WTC11 (cell line): Measurements from ENCODE around the gene PNCK. TPM values are rescaled to one million over a fixed set of nuclear protein-coding genes. Genes with fewer than 3 reads are reported as not detected.

Experiments
- ATAC-seq: fragments of 200-7000 bp; cut with Tn5 transposase; 2 replicates; pipeline ENCODE4 v1.10.0; 2021; ENCODE audit warnings: mild to moderate bottlenecking, moderate library complexity
- CTCF ChIA-PET: fragments of 300-600 bp; sonication (Branson Sonifier 250); formaldehyde crosslinking; loops from one replicate; lab custom pipeline; 2021; ENCODE audit warnings: antibody characterized with exemption; lab: Charles Lee
- POLR2A ChIA-PET: fragments of 350-600 bp; sonication (Branson Sonifier 250); formaldehyde crosslinking; loops from one replicate; lab custom pipeline; 2021; ENCODE audit warnings: antibody characterized with exemption; lab: Charles Lee
- DNase-seq: peaks from one replicate; pipeline ENCODE4 v3.0.0; 2021; ENCODE audit warnings: low spot score
- H3K27ac Mint-ChIP-seq: 2 replicates; pipeline ENCODE4 v1.8.0; 2021; ENCODE audit warnings: mixed read lengths
- H3K27me3 Mint-ChIP-seq: 2 replicates; pipeline ENCODE4 v1.8.0; 2021; ENCODE audit warnings: low read depth, mild to moderate bottlenecking, moderate library complexity, mixed read lengths
- H3K36me3 Mint-ChIP-seq: 2 replicates; pipeline ENCODE4 v1.8.0; 2021; ENCODE audit warnings: mixed read lengths
- H3K4me1 Mint-ChIP-seq: 2 replicates; pipeline ENCODE4 v1.8.0; 2022; ENCODE audit warnings: mixed read lengths
- H3K4me3 Mint-ChIP-seq: 2 replicates; pipeline ENCODE4 v1.8.0; 2021; ENCODE audit warnings: mild to moderate bottlenecking, moderate library complexity, mixed read lengths
- H3K9me3 Mint-ChIP-seq: 2 replicates; pipeline ENCODE4 v1.8.0; 2021; ENCODE audit warnings: mixed read lengths
- CBFB ChIP-seq: sonication (generic); formaldehyde crosslinking; IDR thresholded peaks from 2 replicates; pipeline ENCODE4 v1.8.1; 2022; ENCODE audit warnings: mild to moderate bottlenecking, low read depth, missing genetic modification reagents
- CREB1 ChIP-seq: sonication (generic); formaldehyde crosslinking; IDR thresholded peaks from 2 replicates; pipeline ENCODE4 v1.8.0; 2023; ENCODE audit warnings: mild to moderate bottlenecking, missing genetic modification reagents
- ETV6 ChIP-seq: sonication (generic); formaldehyde crosslinking; IDR thresholded peaks from 2 replicates; pipeline ENCODE4 v1.8.1; 2022; ENCODE audit warnings: mild to moderate bottlenecking, missing genetic modification reagents
- GTF2I ChIP-seq: fragments of 250-450 bp; sonication (Bioruptor Pico); conservative IDR thresholded peaks from 2 replicates; pipeline ENCODE4 v1.4.0; 2021; ENCODE audit warnings: mild to moderate bottlenecking
- IRF2 ChIP-seq: sonication (generic); formaldehyde crosslinking; IDR thresholded peaks from 2 replicates; pipeline ENCODE4 v1.8.0; 2022; ENCODE audit warnings: low read depth, missing genetic modification reagents, borderline replicate concordance
- MLX ChIP-seq: sonication (generic); formaldehyde crosslinking; IDR thresholded peaks from 2 replicates; pipeline ENCODE4 v1.8.1; 2023; ENCODE audit warnings: mild to moderate bottlenecking, missing genetic modification reagents, moderate library complexity
- NFYB ChIP-seq: sonication (generic); formaldehyde crosslinking; conservative IDR thresholded peaks from 2 replicates; pipeline ENCODE4 v1.8.0; 2022; ENCODE audit warnings: low read depth, missing genetic modification reagents
- SP1 ChIP-seq: sonication (generic); formaldehyde crosslinking; conservative IDR thresholded peaks from 2 replicates; pipeline ENCODE4 v1.8.1; 2022; ENCODE audit warnings: missing genetic modification reagents
- USF1 ChIP-seq: sonication (generic); formaldehyde crosslinking; IDR thresholded peaks from 2 replicates; pipeline ENCODE4 v1.8.0; 2022; ENCODE audit warnings: mild to moderate bottlenecking, missing genetic modification reagents
- ZSCAN18 ChIP-seq: fragments of 250-450 bp; sonication (Bioruptor Pico); IDR thresholded peaks from 2 replicates; pipeline ENCODE4 v2.1.2; 2022; ENCODE audit warnings: mild to moderate bottlenecking, moderate library complexity
- total RNA-seq: library from RNA; stranded (reverse); gene quantifications from 3 replicates; pipeline ENCODE4 v1.2.3, GENCODE V29; 2021
- TF ChIP-seq, protein P1 (sequence below): fragments of 250-450 bp; sonication (Bioruptor Pico); conservative IDR thresholded peaks from 2 replicates; pipeline ENCODE4 v1.9.0; 2021; ENCODE audit warnings: mild to moderate bottlenecking
- TF ChIP-seq, protein P2 (sequence below): sonication (generic); formaldehyde crosslinking; IDR thresholded peaks from 2 replicates; pipeline ENCODE4 v1.8.1; 2022; ENCODE audit warnings: mild to moderate bottlenecking, moderate library complexity, missing genetic modification reagents
- TF ChIP-seq, protein P3 (sequence below): sonication (generic); formaldehyde crosslinking; IDR thresholded peaks from 2 replicates; pipeline ENCODE4 v1.8.0; 2022; ENCODE audit warnings: missing genetic modification reagents

The PNCK gene
- total RNA-seq, 1 experiment from 2014 or later, result 8.6 TPM

- no peak for ATAC-seq
- CTCF ChIA-PET, result interaction anchor here (0.6 kb wide), 1 partner anchor 9 kb away, joined by 4 read pairs; no protein-coding TSS in a partner anchor
- POLR2A ChIA-PET, result no interaction called here
Observed at GRCh38 chrX:153690466-153690865, 16.9 kb upstream of the PNCK start.

GRCh38 chrX:153689654-153690465 is 16.2 kb upstream of the PNCK start:
- Mint-ChIP-seq H3K27me3 (no peaks in the 10 kb centered on the region), H3K27ac (no peak overlapping the region), H3K4me1 (peaks cover 12% of the 10 kb centered on the region), H3K9me3 (no peaks in the 10 kb centered on the region), H3K36me3 (0 out of 2 replicates have a peak, but pooled peaks cover 3% of the 10 kb centered on the region), H3K4me3 (peak overlapping the region; percentile 60)
- CTCF ChIA-PET, result interaction anchor here (0.6 to 0.8 kb wide), 3 partner anchors 10 to 38 kb away, joined by 3 to 4 read pairs (median 3); no protein-coding TSS in a partner anchor
- ATAC-seq (peak; percentile 40), DNase-seq (peak; percentile 42)
- POLR2A ChIA-PET, result no interaction called here
- TF ChIP-seq, protein P1, sequence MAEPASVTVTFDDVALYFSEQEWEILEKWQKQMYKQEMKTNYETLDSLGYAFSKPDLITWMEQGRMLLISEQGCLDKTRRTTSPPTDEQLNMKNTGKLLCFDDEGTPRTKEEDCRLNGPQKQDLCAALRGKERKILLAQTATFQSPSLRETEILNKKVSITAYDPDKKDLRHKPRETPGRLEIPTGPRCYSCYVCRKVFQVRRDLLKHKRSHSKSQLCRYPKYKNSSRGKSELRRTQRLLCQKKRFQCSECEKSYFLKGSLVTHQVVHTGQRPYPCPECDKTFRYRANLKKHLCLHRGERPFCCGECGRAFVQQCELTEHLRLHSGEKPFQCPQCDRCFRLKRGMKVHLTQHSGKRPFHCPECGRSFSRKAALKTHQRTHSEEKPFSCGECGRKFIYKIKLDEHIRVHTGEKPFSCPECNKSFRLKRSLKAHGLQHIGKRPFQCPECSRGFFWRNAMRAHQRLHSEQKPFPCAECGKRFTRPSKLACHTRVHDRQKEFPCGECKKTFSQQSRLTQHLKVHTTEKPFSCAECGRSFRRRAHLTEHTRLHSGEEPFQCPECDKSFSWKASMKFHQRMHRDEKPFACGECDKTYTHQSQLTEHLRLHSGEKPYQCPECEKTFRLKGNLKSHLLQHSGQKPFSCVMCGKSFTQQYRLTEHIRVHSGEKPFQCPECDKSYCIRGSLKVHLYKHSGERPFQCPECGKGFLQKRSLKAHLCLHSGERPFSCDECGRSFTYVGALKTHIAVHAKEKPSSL (CRISPR knock-in tag), result no peak

More at GRCh38 chrX:153690466-153690865, 16.9 kb upstream of the PNCK start:
- H3K27me3 Mint-ChIP-seq, result no peaks in the 10 kb centered on the region
- H3K36me3 Mint-ChIP-seq, result 0 out of 2 replicates have a peak, but pooled peaks cover 3% of the 10 kb centered on the region
- peak overlapping the region; percentile 29; the same call in 1 of the 2 replicates for H3K4me3 Mint-ChIP-seq
- no peak overlapping the region for H3K27ac Mint-ChIP-seq
- no peak for TF ChIP-seq ETV6 (CRISPR knock-in tag)
- no peak for TF ChIP-seq SP1
- no peak for TF ChIP-seq MLX (CRISPR knock-in tag)
- no peak for TF ChIP-seq GTF2I (CRISPR knock-in tag)
- no peak for TF ChIP-seq IRF2
- TF ChIP-seq, protein P2, sequence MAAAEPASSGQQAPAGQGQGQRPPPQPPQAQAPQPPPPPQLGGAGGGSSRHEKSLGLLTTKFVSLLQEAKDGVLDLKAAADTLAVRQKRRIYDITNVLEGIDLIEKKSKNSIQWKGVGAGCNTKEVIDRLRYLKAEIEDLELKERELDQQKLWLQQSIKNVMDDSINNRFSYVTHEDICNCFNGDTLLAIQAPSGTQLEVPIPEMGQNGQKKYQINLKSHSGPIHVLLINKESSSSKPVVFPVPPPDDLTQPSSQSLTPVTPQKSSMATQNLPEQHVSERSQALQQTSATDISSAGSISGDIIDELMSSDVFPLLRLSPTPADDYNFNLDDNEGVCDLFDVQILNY, result no peak
- no peak for TF ChIP-seq ZSCAN18 (CRISPR knock-in tag)
- TF ChIP-seq USF1 (CRISPR knock-in tag), result no peak
- no peak for TF ChIP-seq CBFB (CRISPR knock-in tag)
- no peak for TF ChIP-seq CREB1 (CRISPR knock-in tag)
- TF ChIP-seq NFYB (CRISPR knock-in tag), result no peak
- TF ChIP-seq, protein P3, sequence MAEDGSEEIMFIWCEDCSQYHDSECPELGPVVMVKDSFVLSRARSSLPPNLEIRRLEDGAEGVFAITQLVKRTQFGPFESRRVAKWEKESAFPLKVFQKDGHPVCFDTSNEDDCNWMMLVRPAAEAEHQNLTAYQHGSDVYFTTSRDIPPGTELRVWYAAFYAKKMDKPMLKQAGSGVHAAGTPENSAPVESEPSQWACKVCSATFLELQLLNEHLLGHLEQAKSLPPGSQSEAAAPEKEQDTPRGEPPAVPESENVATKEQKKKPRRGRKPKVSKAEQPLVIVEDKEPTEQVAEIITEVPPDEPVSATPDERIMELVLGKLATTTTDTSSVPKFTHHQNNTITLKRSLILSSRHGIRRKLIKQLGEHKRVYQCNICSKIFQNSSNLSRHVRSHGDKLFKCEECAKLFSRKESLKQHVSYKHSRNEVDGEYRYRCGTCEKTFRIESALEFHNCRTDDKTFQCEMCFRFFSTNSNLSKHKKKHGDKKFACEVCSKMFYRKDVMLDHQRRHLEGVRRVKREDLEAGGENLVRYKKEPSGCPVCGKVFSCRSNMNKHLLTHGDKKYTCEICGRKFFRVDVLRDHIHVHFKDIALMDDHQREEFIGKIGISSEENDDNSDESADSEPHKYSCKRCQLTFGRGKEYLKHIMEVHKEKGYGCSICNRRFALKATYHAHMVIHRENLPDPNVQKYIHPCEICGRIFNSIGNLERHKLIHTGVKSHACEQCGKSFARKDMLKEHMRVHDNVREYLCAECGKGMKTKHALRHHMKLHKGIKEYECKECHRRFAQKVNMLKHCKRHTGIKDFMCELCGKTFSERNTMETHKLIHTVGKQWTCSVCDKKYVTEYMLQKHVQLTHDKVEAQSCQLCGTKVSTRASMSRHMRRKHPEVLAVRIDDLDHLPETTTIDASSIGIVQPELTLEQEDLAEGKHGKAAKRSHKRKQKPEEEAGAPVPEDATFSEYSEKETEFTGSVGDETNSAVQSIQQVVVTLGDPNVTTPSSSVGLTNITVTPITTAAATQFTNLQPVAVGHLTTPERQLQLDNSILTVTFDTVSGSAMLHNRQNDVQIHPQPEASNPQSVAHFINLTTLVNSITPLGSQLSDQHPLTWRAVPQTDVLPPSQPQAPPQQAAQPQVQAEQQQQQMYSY (CRISPR knock-in tag), result no peak
- no peak for DNase-seq
- H3K9me3 Mint-ChIP-seq, result no peaks in the 10 kb centered on the region
- peaks cover 10% of the 10 kb centered on the region for H3K4me1 Mint-ChIP-seq
